PC-3 (cell line): ENCODE measurements around the gene APEX1. TPM values are rescaled to one million over a fixed set of nuclear protein-coding genes. Genes with fewer than 3 reads are reported as not detected.

Experiments
- ATAC-seq: fragments of 200-7000 bp; cut with Tn5 transposase; 2 replicates; pipeline ENCODE4 v1.9.1; 2020; ENCODE audit warnings: mild to moderate bottlenecking, moderate library complexity
- BruUV-seq: library from RNA; stranded (reverse); fragments of 400-500 nt; replicated peaks from 2 replicates; lab custom pipeline; 2021; lab: Mats Ljungman, UMichigan
- CTCF ChIA-PET: fragments of 300-600 bp; sonication (Branson Sonifier 250); formaldehyde crosslinking; loops from one replicate; lab custom pipeline; 2022; ENCODE audit warnings: antibody characterized with exemption; lab: Charles Lee
- POLR2A ChIA-PET: fragments of 300-600 bp; sonication (Branson Sonifier 250); formaldehyde crosslinking; loops from one replicate; lab custom pipeline; 2022; ENCODE audit warnings: antibody characterized with exemption; ENCODE audit not compliant: unreplicated experiment; lab: Charles Lee
- DNase-seq: peaks from one replicate; pipeline ENCODE4 v3.0.0-alpha.2; 2015
- H2AFZ ChIP-seq: fragments of 300-600 bp; sonication (generic); 2 replicates; pipeline ENCODE4 v1.6.0; 2016; ENCODE audit warnings: antibody characterized with exemption, low read length
- H3F3A ChIP-seq: fragments of 300-600 bp; sonication (generic); one replicate; pipeline ENCODE4 v1.6.0; 2017; ENCODE audit warnings: antibody characterized with exemption, low read length, control low read depth, mild to moderate bottlenecking; ENCODE audit not compliant: unreplicated experiment
- H3K27ac ChIP-seq: fragments of 300-600 bp; sonication (generic); 2 replicates; pipeline ENCODE4 v1.5.1; 2016; ENCODE audit warnings: mild to moderate bottlenecking, low read length
- H3K27me3 ChIP-seq: fragments of 300-600 bp; sonication (generic); 2 replicates; pipeline ENCODE4 v1.6.1; 2016; ENCODE audit warnings: low read length, mixed read lengths
- H3K36me3 ChIP-seq: fragments of 300-600 bp; sonication (generic); 2 replicates; pipeline ENCODE4 v1.6.1; 2016; ENCODE audit warnings: low read depth, mixed run types, low read length, mixed read lengths
- H3K4me1 ChIP-seq: fragments of 300-600 bp; sonication (generic); 2 replicates; pipeline ENCODE4 v1.5.1; 2016; ENCODE audit warnings: low read length; ENCODE audit not compliant: insufficient read depth
- H3K4me2 ChIP-seq: fragments of 300-600 bp; sonication (generic); 2 replicates; pipeline ENCODE4 v1.6.0; 2016; ENCODE audit warnings: low read length
- H3K4me3 ChIP-seq: fragments of 300-600 bp; sonication (generic); 2 replicates; pipeline ENCODE4 v1.5.1; 2016; ENCODE audit warnings: mild to moderate bottlenecking, low read length, mixed read lengths
- H3K79me2 ChIP-seq: fragments of 300-600 bp; sonication (generic); 2 replicates; pipeline ENCODE4 v1.6.1; 2017; ENCODE audit warnings: low read length, mixed read lengths
- H3K9ac ChIP-seq: fragments of 300-600 bp; sonication (generic); 2 replicates; pipeline ENCODE4 v1.6.0; 2016; ENCODE audit warnings: mild to moderate bottlenecking, low read length
- H3K9me2 ChIP-seq: fragments of 300-600 bp; sonication (generic); replicated peaks from 2 replicates; pipeline ENCODE4 v1.6.1; 2016; ENCODE audit warnings: mixed run types, low read length, mixed read lengths
- H3K9me3 ChIP-seq: fragments of 300-600 bp; sonication (generic); 2 replicates; pipeline ENCODE4 v1.6.1; 2016; ENCODE audit warnings: low read length, mixed read lengths
- H4K20me1 ChIP-seq: fragments of 300-600 bp; sonication (generic); 2 replicates; pipeline ENCODE4 v1.6.1; 2016; ENCODE audit warnings: low read length, mixed read lengths
- EZH2 ChIP-seq: fragments of 300-600 bp; sonication (generic); IDR thresholded peaks from one replicate; pipeline ENCODE4 v1.6.1; 2017; ENCODE audit warnings: antibody characterized with exemption, mild to moderate bottlenecking, low read length; ENCODE audit not compliant: unreplicated experiment
- EZH2phosphoT487 ChIP-seq: fragments of 300-600 bp; sonication (generic); IDR thresholded peaks from 2 replicates; pipeline ENCODE4 v1.6.1; 2018; ENCODE audit warnings: mild to moderate bottlenecking, antibody characterized with exemption, low read length, borderline replicate concordance
- intact Hi-C: fragments of 100-400 bp; cut with micrococcal nuclease; formaldehyde crosslinking; loops from 2 replicates; pipeline ENCODE4 v1.9.0; 2023
- total RNA-seq: library from RNA; depleted of rRNA; stranded (reverse); fragments of >200 nt; gene quantifications from 2 replicates; pipeline ENCODE4 v1.2.3, GENCODE V29; 2014
- TF ChIP-seq, protein P1 (sequence below): fragments of 300-600 bp; sonication (generic); conservative IDR thresholded peaks from 2 replicates; pipeline ENCODE4 v1.5.1; 2017; ENCODE audit warnings: antibody characterized with exemption, low read depth, mild to moderate bottlenecking, low read length

The APEX1 gene
- total RNA-seq, 1 experiment from 2014 or later, result 147 TPM

DNA sequence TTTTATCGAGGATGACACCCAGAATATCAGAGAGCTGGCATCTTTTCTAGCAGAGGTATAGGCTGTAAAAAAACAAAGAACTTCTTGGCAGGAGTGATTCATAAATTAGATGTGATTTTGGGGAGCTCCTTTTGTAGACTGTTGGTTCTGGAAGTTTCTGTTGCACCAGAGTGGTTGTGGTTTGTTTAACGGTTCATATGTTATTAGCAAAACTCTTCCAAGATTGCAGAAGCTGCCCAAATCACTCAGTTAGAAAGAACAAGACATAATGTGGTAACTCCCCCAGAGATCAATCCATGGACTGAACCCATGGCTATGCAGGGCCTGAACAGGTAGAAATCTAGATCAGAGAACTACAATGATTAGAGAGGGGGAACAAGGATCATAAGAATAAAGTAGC, 43.6 kb downstream of the APEX1 start:
- POLR2A ChIA-PET, result no interaction called here
- H3K9ac ChIP-seq, result no peak overlapping the region
- H3K4me2 ChIP-seq, result peak overlapping the region; percentile 45
- no peaks in the 10 kb centered on the region for H3K36me3 ChIP-seq
- CTCF ChIA-PET, result no interaction called here
- no peaks in the 10 kb centered on the region for H4K20me1 ChIP-seq
- DNase-seq (no peak), ATAC-seq (no peak)
- H3K27me3 ChIP-seq, result no peaks in the 10 kb centered on the region
- no peaks in the 10 kb centered on the region for H3K9me2 ChIP-seq
- peaks cover 45% of the 10 kb centered on the region for H3K4me1 ChIP-seq
- H3K79me2 ChIP-seq, result no peaks in the 10 kb centered on the region
- no peak overlapping the region for H3K4me3 ChIP-seq
- intact Hi-C loops, result no loop called here
- TF ChIP-seq, protein P1, sequence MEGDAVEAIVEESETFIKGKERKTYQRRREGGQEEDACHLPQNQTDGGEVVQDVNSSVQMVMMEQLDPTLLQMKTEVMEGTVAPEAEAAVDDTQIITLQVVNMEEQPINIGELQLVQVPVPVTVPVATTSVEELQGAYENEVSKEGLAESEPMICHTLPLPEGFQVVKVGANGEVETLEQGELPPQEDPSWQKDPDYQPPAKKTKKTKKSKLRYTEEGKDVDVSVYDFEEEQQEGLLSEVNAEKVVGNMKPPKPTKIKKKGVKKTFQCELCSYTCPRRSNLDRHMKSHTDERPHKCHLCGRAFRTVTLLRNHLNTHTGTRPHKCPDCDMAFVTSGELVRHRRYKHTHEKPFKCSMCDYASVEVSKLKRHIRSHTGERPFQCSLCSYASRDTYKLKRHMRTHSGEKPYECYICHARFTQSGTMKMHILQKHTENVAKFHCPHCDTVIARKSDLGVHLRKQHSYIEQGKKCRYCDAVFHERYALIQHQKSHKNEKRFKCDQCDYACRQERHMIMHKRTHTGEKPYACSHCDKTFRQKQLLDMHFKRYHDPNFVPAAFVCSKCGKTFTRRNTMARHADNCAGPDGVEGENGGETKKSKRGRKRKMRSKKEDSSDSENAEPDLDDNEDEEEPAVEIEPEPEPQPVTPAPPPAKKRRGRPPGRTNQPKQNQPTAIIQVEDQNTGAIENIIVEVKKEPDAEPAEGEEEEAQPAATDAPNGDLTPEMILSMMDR, result no peak
- TF ChIP-seq EZH2phosphoT487, result no peak
- TF ChIP-seq EZH2, result no peak
- peak overlapping the region; percentile 16; the same call in 1 of the 2 replicates for H3K27ac ChIP-seq
- BruUV-seq, result no TSS peak
- peak overlapping the region; percentile 15; the same call in 1 of the 2 replicates for H2AFZ ChIP-seq
- H3F3A ChIP-seq, result no peaks in the 10 kb centered on the region
- H3K9me3 ChIP-seq, result no peaks in the 10 kb centered on the region

- DNase-seq (peak; percentile 68), ATAC-seq (peak; percentile 57)
- Histone ChIP-seq H3K9me3 (no peaks in the 10 kb centered on the region), H3K79me2 (no peaks in the 10 kb centered on the region), H3K9ac (no peak overlapping the region), H3K4me3 (no peak overlapping the region), H3K36me3 (no peaks in the 10 kb centered on the region), H4K20me1 (no peaks in the 10 kb centered on the region), H3K4me2 (peak overlapping the region; percentile 45), H2AFZ (peak overlapping the region; percentile 15; the same call in 1 of the 2 replicates), H3K27me3 (no peaks in the 10 kb centered on the region), H3K9me2 (no peaks in the 10 kb centered on the region), H3K27ac (peak overlapping the region; percentile 16; the same call in 1 of the 2 replicates), H3K4me1 (peaks cover 42% of the 10 kb centered on the region), H3F3A (no peaks in the 10 kb centered on the region)
- TF ChIP-seq EZH2 (no peak), EZH2phosphoT487 (no peak)
- TF ChIP-seq, protein P1, result no peak
- CTCF ChIA-PET, result no interaction called here
- POLR2A ChIA-PET, result no interaction called here
- intact Hi-C loops, result no loop called here
- no TSS peak for BruUV-seq
These were observed 44.1 kb downstream of the APEX1 start for GRCh38 chr14:20499108-20499507.

- TF ChIP-seq EZH2 (no peak), EZH2phosphoT487 (no peak)
- TF ChIP-seq, protein P1, result no peak
- Histone ChIP-seq H3K79me2 (no peaks in the 10 kb centered on the region), H3K4me2 (no peak overlapping the region), H3K36me3 (no peaks in the 10 kb centered on the region), H3K27ac (no peak overlapping the region), H2AFZ (no peak overlapping the region), H3K9ac (no peak overlapping the region), H3K9me3 (no peaks in the 10 kb centered on the region), H3F3A (no peaks in the 10 kb centered on the region), H3K4me1 (peaks cover 41% of the 10 kb centered on the region), H3K4me3 (no peak overlapping the region), H3K9me2 (no peaks in the 10 kb centered on the region), H3K27me3 (no peaks in the 10 kb centered on the region), H4K20me1 (no peaks in the 10 kb centered on the region)
- POLR2A ChIA-PET, result no interaction called here
- DNase-seq (no peak), ATAC-seq (no peak)
- BruUV-seq, result no TSS peak
- intact Hi-C loops, result no loop called here
- CTCF ChIA-PET, result no interaction called here
These were observed 44.9 kb downstream of the APEX1 start for GRCh38 chr14:20499881-20500280.
